Measurements from ENCODE around the gene PDE11A. TPM values are rescaled to one million over a fixed set of nuclear protein-coding genes. Genes with fewer than 3 reads are reported as not detected.

PDE11A gene
- total RNA-seq, 6 experiments from 2014 or later: 1.2 to 9.4 (median 6.3) TPM

- DNase-seq (no peak), ATAC-seq (no peak)
- no peaks in the 10 kb centered on the region for H3K9me3 ChIP-seq
- intact Hi-C loops (cut with DNase I): no loop called here
- 91% methylated on average over 5 of the region's 5 CpGs for WGBS (ENCODE audit: insufficient coverage, low coverage, low lambda C conversion rate, missing lambda C conversion rate)
- H3K27me3 ChIP-seq: no peaks in the 10 kb centered on the region
- TF ChIP-seq POLR2A (IDR thresholded peaks at IDR 0.05): no peak
- TF ChIP-seq, protein P1, sequence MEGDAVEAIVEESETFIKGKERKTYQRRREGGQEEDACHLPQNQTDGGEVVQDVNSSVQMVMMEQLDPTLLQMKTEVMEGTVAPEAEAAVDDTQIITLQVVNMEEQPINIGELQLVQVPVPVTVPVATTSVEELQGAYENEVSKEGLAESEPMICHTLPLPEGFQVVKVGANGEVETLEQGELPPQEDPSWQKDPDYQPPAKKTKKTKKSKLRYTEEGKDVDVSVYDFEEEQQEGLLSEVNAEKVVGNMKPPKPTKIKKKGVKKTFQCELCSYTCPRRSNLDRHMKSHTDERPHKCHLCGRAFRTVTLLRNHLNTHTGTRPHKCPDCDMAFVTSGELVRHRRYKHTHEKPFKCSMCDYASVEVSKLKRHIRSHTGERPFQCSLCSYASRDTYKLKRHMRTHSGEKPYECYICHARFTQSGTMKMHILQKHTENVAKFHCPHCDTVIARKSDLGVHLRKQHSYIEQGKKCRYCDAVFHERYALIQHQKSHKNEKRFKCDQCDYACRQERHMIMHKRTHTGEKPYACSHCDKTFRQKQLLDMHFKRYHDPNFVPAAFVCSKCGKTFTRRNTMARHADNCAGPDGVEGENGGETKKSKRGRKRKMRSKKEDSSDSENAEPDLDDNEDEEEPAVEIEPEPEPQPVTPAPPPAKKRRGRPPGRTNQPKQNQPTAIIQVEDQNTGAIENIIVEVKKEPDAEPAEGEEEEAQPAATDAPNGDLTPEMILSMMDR (IDR thresholded peaks at IDR 0.05): no peak
- no peak overlapping the region for H3K27ac ChIP-seq
- no peaks in the 10 kb centered on the region for H3K4me1 ChIP-seq
- H3K36me3 ChIP-seq: no peaks in the 10 kb centered on the region
- no peak overlapping the region for H3K4me3 ChIP-seq
These were observed 294.1 kb downstream of the PDE11A start for GRCh38 chr2:177778472-177778871.

DNA sequence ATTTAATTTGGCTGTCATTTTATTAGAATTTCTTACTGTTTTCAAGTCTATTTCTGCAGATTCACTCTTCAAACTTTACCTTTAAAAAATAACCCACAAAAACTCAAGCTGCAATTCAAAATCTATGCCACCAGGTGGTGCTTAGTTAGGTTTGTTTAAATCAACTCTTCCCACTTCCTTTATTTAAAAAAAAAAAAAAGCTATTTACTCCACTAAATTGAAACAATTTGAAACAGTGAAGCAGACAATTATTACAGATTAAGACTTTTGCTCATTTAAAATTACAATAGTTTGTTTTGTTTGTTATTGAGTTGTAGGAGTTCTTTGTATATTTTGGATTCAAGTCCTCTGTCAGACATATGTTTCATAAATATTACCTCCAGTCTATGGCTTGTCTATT lies 300.0 kb downstream of the PDE11A start:
- no peak overlapping the region for H3K27ac ChIP-seq
- no peaks in the 10 kb centered on the region for H3K27me3 ChIP-seq
- H3K4me1 ChIP-seq: no peaks in the 10 kb centered on the region
- ATAC-seq: peak in 3 of 4 donors; percentile 42 to 53 (median 44)
- no peak for TF ChIP-seq POLR2A (IDR thresholded peaks at IDR 0.05)
- TF ChIP-seq, protein P1 (IDR thresholded peaks at IDR 0.05): peak; percentile 46 to 58 (median 53)
- intact Hi-C loops (cut with DNase I): no loop called here
- no peak for DNase-seq
- H3K36me3 ChIP-seq: no peaks in the 10 kb centered on the region
- H3K9me3 ChIP-seq: no peaks in the 10 kb centered on the region
- H3K4me3 ChIP-seq: no peak overlapping the region

GRCh38 chr2:177771191-177771590 lies 301.4 kb downstream of the PDE11A start:
- no peaks in the 10 kb centered on the region for H3K9me3 ChIP-seq
- 79% methylated on average over 3 of the region's 3 CpGs for WGBS (ENCODE audit: insufficient coverage, low coverage, low lambda C conversion rate, missing lambda C conversion rate)
- H3K4me3 ChIP-seq: no peak overlapping the region
- H3K4me1 ChIP-seq: no peaks in the 10 kb centered on the region
- H3K27ac ChIP-seq: no peak overlapping the region
- no peaks in the 10 kb centered on the region for H3K36me3 ChIP-seq
- ATAC-seq (no peak), DNase-seq (no peak)
- intact Hi-C loops (cut with DNase I): no loop called here
- no peaks in the 10 kb centered on the region for H3K27me3 ChIP-seq
- TF ChIP-seq POLR2A (IDR thresholded peaks at IDR 0.05): no peak
- TF ChIP-seq, protein P1 (IDR thresholded peaks at IDR 0.05): no peak

- intact Hi-C loops (cut with DNase I): no loop called here
- Histone ChIP-seq H3K27me3 (no peaks in the 10 kb centered on the region), H3K9me3 (no peaks in the 10 kb centered on the region), H3K27ac (no peak overlapping the region), H3K36me3 (no peaks in the 10 kb centered on the region), H3K4me3 (no peak overlapping the region), H3K4me1 (no peaks in the 10 kb centered on the region)
- TF ChIP-seq, protein P1 (IDR thresholded peaks at IDR 0.05): no peak
- TF ChIP-seq POLR2A (IDR thresholded peaks at IDR 0.05): no peak
- ATAC-seq: no peak
- WGBS (ENCODE audit: insufficient coverage, low coverage, low lambda C conversion rate, missing lambda C conversion rate): no CpG with 5 or more reads among the region's 2 CpGs
- DNase-seq: no peak
These were observed 304.8 kb downstream of the PDE11A start for GRCh38 chr2:177767768-177768167.

- intact Hi-C loops (cut with DNase I): no loop called here
- 100% methylated on average over 2 of the region's 2 CpGs for WGBS (ENCODE audit: insufficient coverage, low coverage, low lambda C conversion rate, missing lambda C conversion rate)
- DNase-seq (no peak), ATAC-seq (no peak)
- Histone ChIP-seq H3K4me3 (no peak overlapping the region), H3K27me3 (no peaks in the 10 kb centered on the region), H3K4me1 (no peaks in the 10 kb centered on the region), H3K36me3 (no peaks in the 10 kb centered on the region), H3K9me3 (no peaks in the 10 kb centered on the region), H3K27ac (no peak overlapping the region)
- TF ChIP-seq POLR2A (IDR thresholded peaks at IDR 0.05): no peak
- TF ChIP-seq, protein P1 (IDR thresholded peaks at IDR 0.05): no peak
These were observed 306.9 kb downstream of the PDE11A start for GRCh38 chr2:177765698-177766097.
